ENCODE data around the gene CDC42EP2.

The CDC42EP2 gene

DNA sequence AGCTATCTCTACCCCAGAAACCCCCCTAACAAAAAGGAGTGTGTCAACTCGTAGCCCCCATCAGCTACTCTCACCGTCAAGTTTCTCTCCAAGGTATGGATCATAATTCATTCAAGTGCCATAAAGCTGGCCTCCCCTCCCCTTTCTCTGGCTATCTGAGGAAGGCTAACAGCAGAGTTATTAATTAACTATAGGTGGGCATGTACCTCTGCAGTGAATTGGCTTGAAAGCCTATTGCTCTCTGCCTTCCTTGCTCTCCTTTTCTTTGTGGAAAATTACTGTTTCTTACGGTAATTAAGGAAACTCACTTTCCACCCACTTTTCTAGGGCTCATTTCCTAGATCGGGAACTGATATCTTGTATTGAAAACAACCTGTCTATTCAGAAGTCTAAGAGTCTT, 38.8 kb upstream of the CDC42EP2 start:
- TF ChIP-seq, protein P1, sequence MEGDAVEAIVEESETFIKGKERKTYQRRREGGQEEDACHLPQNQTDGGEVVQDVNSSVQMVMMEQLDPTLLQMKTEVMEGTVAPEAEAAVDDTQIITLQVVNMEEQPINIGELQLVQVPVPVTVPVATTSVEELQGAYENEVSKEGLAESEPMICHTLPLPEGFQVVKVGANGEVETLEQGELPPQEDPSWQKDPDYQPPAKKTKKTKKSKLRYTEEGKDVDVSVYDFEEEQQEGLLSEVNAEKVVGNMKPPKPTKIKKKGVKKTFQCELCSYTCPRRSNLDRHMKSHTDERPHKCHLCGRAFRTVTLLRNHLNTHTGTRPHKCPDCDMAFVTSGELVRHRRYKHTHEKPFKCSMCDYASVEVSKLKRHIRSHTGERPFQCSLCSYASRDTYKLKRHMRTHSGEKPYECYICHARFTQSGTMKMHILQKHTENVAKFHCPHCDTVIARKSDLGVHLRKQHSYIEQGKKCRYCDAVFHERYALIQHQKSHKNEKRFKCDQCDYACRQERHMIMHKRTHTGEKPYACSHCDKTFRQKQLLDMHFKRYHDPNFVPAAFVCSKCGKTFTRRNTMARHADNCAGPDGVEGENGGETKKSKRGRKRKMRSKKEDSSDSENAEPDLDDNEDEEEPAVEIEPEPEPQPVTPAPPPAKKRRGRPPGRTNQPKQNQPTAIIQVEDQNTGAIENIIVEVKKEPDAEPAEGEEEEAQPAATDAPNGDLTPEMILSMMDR (IDR thresholded peaks at IDR 0.05; ENCODE audit: low read depth, low read length, poor library complexity, severe bottlenecking), result no peak
- TF ChIP-seq EZH2phosphoT487 (IDR thresholded peaks at IDR 0.05; ENCODE audit: borderline replicate concordance, low read length), result no peak
- peaks cover 80% of the 10 kb centered on the region for H3K36me3 ChIP-seq (ENCODE audit: control insufficient read depth, low read length)
- H3K4me1 ChIP-seq (ENCODE audit: control insufficient read depth, low read length), result no peaks in the 10 kb centered on the region
- no peak overlapping the region for H3K4me3 ChIP-seq (ENCODE audit: low read length)
- no peaks in the 10 kb centered on the region for H4K20me1 ChIP-seq (ENCODE audit: control insufficient read depth, insufficient read depth, low read depth, low read length)
- H3K27ac ChIP-seq (ENCODE audit: low read depth, low read length), result no peak overlapping the region
- no peaks in the 10 kb centered on the region for H3K79me2 ChIP-seq (ENCODE audit: control insufficient read depth, low read length)
- no peaks in the 10 kb centered on the region for H3K9me3 ChIP-seq (ENCODE audit: control insufficient read depth, insufficient read depth, low read length)
- H3K27me3 ChIP-seq (ENCODE audit: control insufficient read depth, low read length), result no peaks in the 10 kb centered on the region
- H3F3A ChIP-seq (ENCODE audit: control insufficient read depth, insufficient read depth), result peaks cover 7% of the 10 kb centered on the region; the same call in 1 of the 2 replicates
- no peak overlapping the region for H3K4me2 ChIP-seq (ENCODE audit: low read length)
- H3K9me2 ChIP-seq (replicated peaks; ENCODE audit: control insufficient read depth, low read length), result no peaks in the 10 kb centered on the region

- H3K4me1 ChIP-seq (ENCODE audit: control insufficient read depth, low read length), result peaks cover 4% of the 10 kb centered on the region; the same call in 1 of the 2 replicates
- H3K9me2 ChIP-seq (replicated peaks; ENCODE audit: control insufficient read depth, low read length), result no peaks in the 10 kb centered on the region
- no peaks in the 10 kb centered on the region for H3K79me2 ChIP-seq (ENCODE audit: control insufficient read depth, low read length)
- H4K20me1 ChIP-seq (ENCODE audit: control insufficient read depth, insufficient read depth, low read depth, low read length), result no peaks in the 10 kb centered on the region
- H3K27ac ChIP-seq (ENCODE audit: low read depth, low read length), result no peak overlapping the region
- H3K27me3 ChIP-seq (ENCODE audit: control insufficient read depth, low read length), result no peaks in the 10 kb centered on the region
- TF ChIP-seq EZH2phosphoT487 (IDR thresholded peaks at IDR 0.05; ENCODE audit: borderline replicate concordance, low read length), result no peak
- TF ChIP-seq, protein P1 (IDR thresholded peaks at IDR 0.05; ENCODE audit: low read depth, low read length, poor library complexity, severe bottlenecking), result no peak
- H3F3A ChIP-seq (ENCODE audit: control insufficient read depth, insufficient read depth), result peaks cover 7% of the 10 kb centered on the region; the same call in 1 of the 2 replicates
- peaks cover 83% of the 10 kb centered on the region for H3K36me3 ChIP-seq (ENCODE audit: control insufficient read depth, low read length)
- no peak overlapping the region for H3K4me3 ChIP-seq (ENCODE audit: low read length)
- no peaks in the 10 kb centered on the region for H3K9me3 ChIP-seq (ENCODE audit: control insufficient read depth, insufficient read depth, low read length)
- H3K4me2 ChIP-seq (ENCODE audit: low read length), result no peak overlapping the region
These were observed 36.9 kb upstream of the CDC42EP2 start for GRCh38 chr11:65277631-65278277.

DNA sequence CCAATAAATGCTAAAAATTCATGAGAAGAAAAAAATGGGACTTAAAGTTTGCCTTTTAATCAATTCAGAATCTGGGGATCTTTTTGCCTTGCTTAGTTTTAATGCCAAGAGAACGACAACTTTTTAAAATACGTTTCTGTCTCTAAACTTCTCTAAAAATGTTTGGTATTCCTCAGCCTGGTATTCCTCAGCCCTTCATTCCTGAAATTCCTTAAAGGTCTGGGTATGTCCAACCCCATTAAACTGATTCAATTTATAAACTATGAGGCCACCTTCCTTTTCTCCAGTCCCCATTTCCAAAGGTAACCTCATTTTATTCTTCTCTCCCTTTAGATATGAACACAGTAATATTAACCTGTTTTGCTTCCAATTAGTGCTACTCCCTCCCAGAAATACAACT, 36.3 kb upstream of the CDC42EP2 start:
- Histone ChIP-seq H3K4me1 (ENCODE audit: control insufficient read depth, low read length) (peaks cover 4% of the 10 kb centered on the region; the same call in 1 of the 2 replicates), H3K27me3 (ENCODE audit: control insufficient read depth, low read length) (no peaks in the 10 kb centered on the region), H3K27ac (ENCODE audit: low read depth, low read length) (no peak overlapping the region), H3K9me2 (replicated peaks; ENCODE audit: control insufficient read depth, low read length) (no peaks in the 10 kb centered on the region), H4K20me1 (ENCODE audit: control insufficient read depth, insufficient read depth, low read depth, low read length) (no peaks in the 10 kb centered on the region), H3K4me2 (ENCODE audit: low read length) (no peak overlapping the region), H3K79me2 (ENCODE audit: control insufficient read depth, low read length) (no peaks in the 10 kb centered on the region), H3K36me3 (ENCODE audit: control insufficient read depth, low read length) (peaks cover 85% of the 10 kb centered on the region), H3K4me3 (ENCODE audit: low read length) (no peak overlapping the region), H3F3A (ENCODE audit: control insufficient read depth, insufficient read depth) (peaks cover 7% of the 10 kb centered on the region; the same call in 1 of the 2 replicates), H3K9me3 (ENCODE audit: control insufficient read depth, insufficient read depth, low read length) (no peaks in the 10 kb centered on the region)
- no peak for TF ChIP-seq EZH2phosphoT487 (IDR thresholded peaks at IDR 0.05; ENCODE audit: borderline replicate concordance, low read length)
- TF ChIP-seq, protein P1 (IDR thresholded peaks at IDR 0.05; ENCODE audit: low read depth, low read length, poor library complexity, severe bottlenecking), result no peak

Measured in DOHH2 (cell line).